ENCODE measurements around the gene EGLN1. TPM values are rescaled to one million over a fixed set of nuclear protein-coding genes. Genes with fewer than 3 reads are reported as not detected.

The EGLN1 gene
- total and polyA plus RNA-seq, 2 of the 8 experiments (the other 6 are each of a cell fraction or from before 2014, with no cell fraction given) = 4.0 to 6.4 TPM

DNA sequence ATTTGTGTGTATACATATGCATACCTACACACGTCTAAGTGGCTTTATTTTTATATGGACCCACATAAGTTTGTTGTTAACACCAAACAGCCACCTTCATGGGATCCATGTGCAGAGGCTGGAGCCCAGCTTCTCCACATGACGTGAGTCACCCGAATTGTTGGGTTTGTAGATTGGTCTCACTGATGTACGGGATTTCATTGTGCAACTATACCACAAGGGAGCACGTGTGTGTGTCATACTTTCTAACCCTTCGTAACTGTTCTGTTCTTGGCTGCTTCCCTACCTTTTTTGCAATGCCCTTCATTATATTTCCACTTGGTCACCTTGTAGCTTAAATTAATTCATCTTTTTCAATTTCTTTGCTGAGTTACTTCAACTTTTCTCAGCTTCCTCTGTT lies 63.0 kb downstream of the EGLN1 start:
- DNase-seq (ENCODE audit: low read depth in 1 of 2, low spot score in 2 of 2) (no peak), FAIRE-seq (no peak)
- no peak overlapping the region for H3K4me3 ChIP-seq (ENCODE audit: extremely low read depth in 1 of 4, insufficient read depth in 2 of 4, low read depth in 3 of 4, low read length in 4 of 4)
- H3K79me1 ChIP-seq (ENCODE audit: low read depth, low read length) = no peaks in the 10 kb centered on the region
- H3K23me2 ChIP-seq (ENCODE audit: low read depth, low read length) = no peaks in the 10 kb centered on the region
- H3K36me3 ChIP-seq (ENCODE audit: control insufficient read depth in 2 of 4, insufficient read depth in 4 of 4, low read length in 3 of 4) = no peaks in the 10 kb centered on the region
- WGBS, 2 experiments (ENCODE audit: extremely low coverage in 1 of 2, insufficient coverage in 1 of 2, insufficient read length in 1 of 2, insufficient replicate concordance in 2 of 2, low coverage in 1 of 2, low lambda C conversion rate in 2 of 2, missing lambda C conversion rate in 1 of 2) = 91% methylated on average over 6 of the region's 6 CpGs; no CpG with 5 or more reads in 1 of the 2 experiments
- H2BK120ac ChIP-seq (replicated peaks; ENCODE audit: low read depth, low read length) = no peak overlapping the region
- no peak overlapping the region for H2AK5ac ChIP-seq (ENCODE audit: low read depth, low read length)
- TF ChIP-seq, protein P1, sequence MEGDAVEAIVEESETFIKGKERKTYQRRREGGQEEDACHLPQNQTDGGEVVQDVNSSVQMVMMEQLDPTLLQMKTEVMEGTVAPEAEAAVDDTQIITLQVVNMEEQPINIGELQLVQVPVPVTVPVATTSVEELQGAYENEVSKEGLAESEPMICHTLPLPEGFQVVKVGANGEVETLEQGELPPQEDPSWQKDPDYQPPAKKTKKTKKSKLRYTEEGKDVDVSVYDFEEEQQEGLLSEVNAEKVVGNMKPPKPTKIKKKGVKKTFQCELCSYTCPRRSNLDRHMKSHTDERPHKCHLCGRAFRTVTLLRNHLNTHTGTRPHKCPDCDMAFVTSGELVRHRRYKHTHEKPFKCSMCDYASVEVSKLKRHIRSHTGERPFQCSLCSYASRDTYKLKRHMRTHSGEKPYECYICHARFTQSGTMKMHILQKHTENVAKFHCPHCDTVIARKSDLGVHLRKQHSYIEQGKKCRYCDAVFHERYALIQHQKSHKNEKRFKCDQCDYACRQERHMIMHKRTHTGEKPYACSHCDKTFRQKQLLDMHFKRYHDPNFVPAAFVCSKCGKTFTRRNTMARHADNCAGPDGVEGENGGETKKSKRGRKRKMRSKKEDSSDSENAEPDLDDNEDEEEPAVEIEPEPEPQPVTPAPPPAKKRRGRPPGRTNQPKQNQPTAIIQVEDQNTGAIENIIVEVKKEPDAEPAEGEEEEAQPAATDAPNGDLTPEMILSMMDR (IDR thresholded peaks at IDR 0.05; ENCODE audit: control extremely low read depth in 1 of 3, insufficient read depth in 1 of 3, low read depth in 1 of 3, low read length in 3 of 3) = no peak
- no peak for TF ChIP-seq RAD21 (IDR thresholded peaks at IDR 0.05 in 1 of 2, conservative IDR thresholded peaks at IDR 0.05 in 1 of 2; ENCODE audit: low read depth in 2 of 2, low read length in 2 of 2)
- TF ChIP-seq FOSL1 (IDR thresholded peaks at IDR 0.05; ENCODE audit: insufficient read depth, low read depth, low read length) = no peak
- H4K5ac ChIP-seq (ENCODE audit: insufficient read length, low read depth, low read length) = no peak overlapping the region
- H3K27ac ChIP-seq (ENCODE audit: low read depth, low read length) = no peak overlapping the region
- no peak overlapping the region for H2BK15ac ChIP-seq (ENCODE audit: low read length)
- no peak overlapping the region for H2BK20ac ChIP-seq (ENCODE audit: low read length)
- H3K18ac ChIP-seq (ENCODE audit: extremely low read depth, low read length) = no peak overlapping the region
- H3K4me1 ChIP-seq (replicated peaks in 1 of 4; ENCODE audit: control insufficient read depth in 3 of 4, insufficient read depth in 4 of 4, low read length in 3 of 4) = no peaks in the 10 kb centered on the region
- no peak overlapping the region for H3K23ac ChIP-seq (ENCODE audit: insufficient read length)
- no peak overlapping the region for H2BK12ac ChIP-seq (ENCODE audit: low read depth, low read length)
- H3K79me2 ChIP-seq (ENCODE audit: control insufficient read depth in 1 of 2, insufficient read depth in 2 of 2, low read length in 2 of 2) = no peaks in the 10 kb centered on the region
- no peaks in the 10 kb centered on the region for H3K9me3 ChIP-seq (ENCODE audit: insufficient read depth in 2 of 2, low read depth in 1 of 2, low read length in 1 of 2)
- no peaks in the 10 kb centered on the region for H3K27me3 ChIP-seq (replicated peaks in 1 of 4; ENCODE audit: control insufficient read depth in 3 of 4, extremely low read depth in 1 of 4, insufficient read depth in 3 of 4, low read length in 3 of 4)
- no peaks in the 10 kb centered on the region for H4K20me1 ChIP-seq (replicated peaks in 1 of 2; ENCODE audit: control insufficient read depth in 1 of 2, insufficient read depth in 2 of 2, low read length in 2 of 2)
- no peak overlapping the region for H3K4me2 ChIP-seq (ENCODE audit: insufficient read depth in 1 of 2, low read depth in 2 of 2, low read length in 2 of 2)
- no peak overlapping the region for H3K4ac ChIP-seq (replicated peaks; ENCODE audit: insufficient read length, low read depth, low read length)
- H3K9ac ChIP-seq (replicated peaks in 1 of 4; ENCODE audit: extremely low read depth in 1 of 4, low read depth in 3 of 4, low read length in 3 of 4) = no peak overlapping the region
- POLR2A ChIA-PET (ENCODE audit: partially characterized antibody) = interaction anchor here (0.6 kb wide), 1 partner anchor 107 kb away, joined by 4 read pairs; no protein-coding TSS in a partner anchor
- H3K56ac ChIP-seq (replicated peaks; ENCODE audit: insufficient read length, low read depth, low read length) = no peak overlapping the region
- CTCF ChIA-PET (ENCODE audit: partially characterized antibody) = interaction anchor here (0.7 to 2.5 kb wide), 4 partner anchors 13 to 257 kb away, joined by 3 to 9 read pairs (median 4); no protein-coding TSS in a partner anchor
- H4K91ac ChIP-seq (replicated peaks; ENCODE audit: insufficient read length, low read length) = no peak overlapping the region
- no peak overlapping the region for H2AFZ ChIP-seq (ENCODE audit: low read length)
- no peak overlapping the region for H4K8ac ChIP-seq (ENCODE audit: extremely low read depth, insufficient read depth, low read length)
- no peak overlapping the region for H3K14ac ChIP-seq (ENCODE audit: insufficient read length)
- H2BK5ac ChIP-seq (ENCODE audit: low read depth, low read length) = no peak overlapping the region

All from H1 (cell line).